ENCODE measurements around the gene SELENON.

DNA sequence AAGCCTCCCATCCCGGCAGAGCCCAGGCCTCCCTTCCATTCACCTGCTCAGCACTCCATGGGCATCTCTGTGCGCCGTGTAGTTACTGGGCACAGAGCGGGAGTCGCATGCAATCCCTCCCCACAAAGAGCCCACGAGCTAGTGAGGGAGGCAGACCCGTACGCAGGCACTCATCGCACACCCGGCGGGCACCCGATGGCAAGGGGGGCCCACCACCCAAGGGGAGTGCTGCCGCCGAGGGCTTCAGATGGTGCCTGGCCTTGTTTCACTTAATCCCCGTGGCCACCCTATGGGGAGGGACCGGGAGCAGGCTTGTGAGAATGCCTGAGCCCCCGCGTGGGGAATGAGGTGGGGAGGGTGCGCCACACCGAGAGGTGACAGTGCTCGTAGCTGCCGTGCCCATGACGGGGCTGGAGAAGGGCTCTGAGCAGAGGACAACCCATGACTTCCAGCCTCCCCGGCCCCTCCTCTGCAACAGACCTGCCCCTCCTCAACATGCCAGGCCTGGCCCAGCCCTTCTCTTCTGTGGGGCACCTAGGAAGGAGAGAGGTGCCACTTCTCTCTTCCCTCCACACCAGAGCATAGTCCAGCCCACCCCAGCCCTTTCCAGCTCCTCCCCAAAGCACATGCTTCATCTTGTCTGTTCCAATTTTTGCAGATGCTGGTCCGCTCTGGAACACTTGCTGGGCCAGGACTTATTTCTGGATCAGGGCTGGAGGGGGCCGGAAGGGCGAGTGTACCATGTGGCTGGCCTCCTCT lies 30.2 kb upstream of the SELENON start:
- no peak for TF ChIP-seq BACH1 (IDR thresholded peaks at IDR 0.05; ENCODE audit: low read length)
- TF ChIP-seq, protein P1, sequence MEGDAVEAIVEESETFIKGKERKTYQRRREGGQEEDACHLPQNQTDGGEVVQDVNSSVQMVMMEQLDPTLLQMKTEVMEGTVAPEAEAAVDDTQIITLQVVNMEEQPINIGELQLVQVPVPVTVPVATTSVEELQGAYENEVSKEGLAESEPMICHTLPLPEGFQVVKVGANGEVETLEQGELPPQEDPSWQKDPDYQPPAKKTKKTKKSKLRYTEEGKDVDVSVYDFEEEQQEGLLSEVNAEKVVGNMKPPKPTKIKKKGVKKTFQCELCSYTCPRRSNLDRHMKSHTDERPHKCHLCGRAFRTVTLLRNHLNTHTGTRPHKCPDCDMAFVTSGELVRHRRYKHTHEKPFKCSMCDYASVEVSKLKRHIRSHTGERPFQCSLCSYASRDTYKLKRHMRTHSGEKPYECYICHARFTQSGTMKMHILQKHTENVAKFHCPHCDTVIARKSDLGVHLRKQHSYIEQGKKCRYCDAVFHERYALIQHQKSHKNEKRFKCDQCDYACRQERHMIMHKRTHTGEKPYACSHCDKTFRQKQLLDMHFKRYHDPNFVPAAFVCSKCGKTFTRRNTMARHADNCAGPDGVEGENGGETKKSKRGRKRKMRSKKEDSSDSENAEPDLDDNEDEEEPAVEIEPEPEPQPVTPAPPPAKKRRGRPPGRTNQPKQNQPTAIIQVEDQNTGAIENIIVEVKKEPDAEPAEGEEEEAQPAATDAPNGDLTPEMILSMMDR (IDR thresholded peaks at IDR 0.05; ENCODE audit: control extremely low read depth in 1 of 3, insufficient read depth in 1 of 3, low read depth in 1 of 3, low read length in 3 of 3): no peak
- no peak for TF ChIP-seq JUND (IDR thresholded peaks at IDR 0.05; ENCODE audit: low read length)
- TF ChIP-seq POLR2A (IDR thresholded peaks at IDR 0.05; ENCODE audit: control extremely low read depth in 1 of 2, low read depth in 2 of 2, low read length in 2 of 2): no peak
- TF ChIP-seq RBBP5 (IDR thresholded peaks at IDR 0.05; ENCODE audit: borderline replicate concordance, low read depth, low read length): no peak
- TF ChIP-seq KDM1A (IDR thresholded peaks at IDR 0.05; ENCODE audit: borderline replicate concordance, low read length): no peak
- TF ChIP-seq YY1 (IDR thresholded peaks at IDR 0.05; ENCODE audit: low read depth, low read length): no peak
- TF ChIP-seq, protein P2, sequence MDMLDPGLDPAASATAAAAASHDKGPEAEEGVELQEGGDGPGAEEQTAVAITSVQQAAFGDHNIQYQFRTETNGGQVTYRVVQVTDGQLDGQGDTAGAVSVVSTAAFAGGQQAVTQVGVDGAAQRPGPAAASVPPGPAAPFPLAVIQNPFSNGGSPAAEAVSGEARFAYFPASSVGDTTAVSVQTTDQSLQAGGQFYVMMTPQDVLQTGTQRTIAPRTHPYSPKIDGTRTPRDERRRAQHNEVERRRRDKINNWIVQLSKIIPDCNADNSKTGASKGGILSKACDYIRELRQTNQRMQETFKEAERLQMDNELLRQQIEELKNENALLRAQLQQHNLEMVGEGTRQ (IDR thresholded peaks at IDR 0.05; ENCODE audit: low read length): no peak
- TF ChIP-seq EZH2 (IDR thresholded peaks at IDR 0.05; ENCODE audit: low read depth, low read length, severe bottlenecking): no peak

Data from H1 (cell line).